ENCODE measurements around the gene DALRD3.
A peak's percentile ranks its signal among the peaks of the same experiment; 100 is the strongest.

DALRD3 gene

GRCh38 chr3:49004352-49005302 lies 13.8 kb downstream of the DALRD3 start:
- DNase-seq, result no peak

- no peak for DNase-seq
Measured at GRCh38 chr3:49001155-49001554, 17.2 kb downstream of the DALRD3 start.

- no peak for DNase-seq
Measured at GRCh38 chr3:48999085-48999858, 19.1 kb downstream of the DALRD3 start.

GRCh38 chr3:48997714-48998637 lies 20.4 kb downstream of the DALRD3 start:
- no peak for DNase-seq

- DNase-seq, result no peak
Measured at GRCh38 chr3:48997102-48997635, 21.2 kb downstream of the DALRD3 start.

- no peak for DNase-seq
Measured at GRCh38 chr3:48996640-48997039, 21.7 kb downstream of the DALRD3 start.

- DNase-seq, result no peak
Measured at GRCh38 chr3:48993834-48994233, 24.5 kb downstream of the DALRD3 start.

GRCh38 chr3:48991851-48992545 lies 26.4 kb downstream of the DALRD3 start:
- no peak for DNase-seq

GRCh38 chr3:48990636-48991469 lies 27.5 kb downstream of the DALRD3 start:
- DNase-seq, result peak; percentile 2

- DNase-seq, result peak; percentile 62
Measured at GRCh38 chr3:48989796-48990635, 28.4 kb downstream of the DALRD3 start, which contains the start of gene P4HTM. TSS of gene P4HTM (plus strand) at chr3:48990241. CDS start at chr3:48990257, 16 bp downstream.

GRCh38 chr3:48989126-48989795 lies 29.1 kb downstream of the DALRD3 start:
- DNase-seq, result peak; percentile 60

- no peak for DNase-seq
Measured at GRCh38 chr3:48985831-48986376, 32.5 kb downstream of the DALRD3 start.

GRCh38 chr3:48984663-48985062 lies 33.7 kb downstream of the DALRD3 start:
- no peak for DNase-seq

- no peak for DNase-seq
Measured at GRCh38 chr3:48983096-48983495, 35.3 kb downstream of the DALRD3 start.

GRCh38 chr3:48982686-48983085 lies 35.7 kb downstream of the DALRD3 start:
- DNase-seq, result no peak

GRCh38 chr3:48982016-48982415 lies 36.4 kb downstream of the DALRD3 start:
- DNase-seq, result no peak

- DNase-seq, result no peak
Measured at GRCh38 chr3:48980295-48980694, 38.1 kb downstream of the DALRD3 start.

GRCh38 chr3:48979451-48979850 lies 38.9 kb downstream of the DALRD3 start:
- no peak for DNase-seq
